ENCODE measurements around the gene DDX56. TPM values are rescaled to one million over a fixed set of nuclear protein-coding genes. Genes with fewer than 3 reads are reported as not detected.
"Not testable (repeated sequence)": the region's sequence is repeated elsewhere in the genome, so short reads cannot be mapped to it uniquely, and the experiment has no call there.

The DDX56 gene
- polyA plus RNA-seq, 1 donor (not counting 4 experiments of a cell fraction or from before 2014, with no cell fraction given): 79.9 TPM

- Histone ChIP-seq H3K4me2 (ENCODE audit: control insufficient read depth, extremely low read depth, insufficient read depth, low read depth, low read length) (no peak overlapping the region), H3K4me3 (ENCODE audit: control insufficient read depth in 2 of 3, extremely low read depth in 1 of 3, insufficient read depth in 2 of 3, low read depth in 1 of 3, low read length in 3 of 3) (no peak overlapping the region), H3K9me3 (ENCODE audit: control insufficient read depth, low read depth, low read length) (no peaks in the 10 kb centered on the region), H4K20me1 (ENCODE audit: control insufficient read depth, extremely low read depth, insufficient read depth, low read length) (no peaks in the 10 kb centered on the region), H3K9ac (ENCODE audit: control insufficient read depth, extremely low read depth, insufficient read depth, low read length) (no peak overlapping the region), H3K36me3 (ENCODE audit: control insufficient read depth in 2 of 2, extremely low read depth in 1 of 2, insufficient read depth in 2 of 2, low read length in 2 of 2) (no peaks in the 10 kb centered on the region), H3K4me1 (ENCODE audit: control insufficient read depth, extremely low read depth, insufficient read depth, low read length) (no peaks in the 10 kb centered on the region), H3K27ac (ENCODE audit: control insufficient read depth, insufficient read depth, low read length) (no peak overlapping the region), H3K27me3 (ENCODE audit: control insufficient read depth, extremely low read depth, insufficient read depth, low read length) (no peaks in the 10 kb centered on the region), H2AFZ (ENCODE audit: control insufficient read depth, low read length) (no peak overlapping the region), H3K9me1 (ENCODE audit: control insufficient read depth, extremely low read depth, insufficient read depth, low read length) (no peaks in the 10 kb centered on the region), H3K79me2 (ENCODE audit: control insufficient read depth, insufficient read depth, low read length) (no peaks in the 10 kb centered on the region)
- FAIRE-seq (no peak), DNase-seq (ENCODE audit: low read depth, low spot score) (no peak)
- dilution Hi-C loops (cut with MboI; ENCODE audit: extremely low pct_ligation_motif_present, low sequenced_read_pairs): no loop called here
- no peak for TF ChIP-seq EZH2 (IDR thresholded peaks at IDR 0.05; ENCODE audit: low read length)
- TF ChIP-seq, protein P1, sequence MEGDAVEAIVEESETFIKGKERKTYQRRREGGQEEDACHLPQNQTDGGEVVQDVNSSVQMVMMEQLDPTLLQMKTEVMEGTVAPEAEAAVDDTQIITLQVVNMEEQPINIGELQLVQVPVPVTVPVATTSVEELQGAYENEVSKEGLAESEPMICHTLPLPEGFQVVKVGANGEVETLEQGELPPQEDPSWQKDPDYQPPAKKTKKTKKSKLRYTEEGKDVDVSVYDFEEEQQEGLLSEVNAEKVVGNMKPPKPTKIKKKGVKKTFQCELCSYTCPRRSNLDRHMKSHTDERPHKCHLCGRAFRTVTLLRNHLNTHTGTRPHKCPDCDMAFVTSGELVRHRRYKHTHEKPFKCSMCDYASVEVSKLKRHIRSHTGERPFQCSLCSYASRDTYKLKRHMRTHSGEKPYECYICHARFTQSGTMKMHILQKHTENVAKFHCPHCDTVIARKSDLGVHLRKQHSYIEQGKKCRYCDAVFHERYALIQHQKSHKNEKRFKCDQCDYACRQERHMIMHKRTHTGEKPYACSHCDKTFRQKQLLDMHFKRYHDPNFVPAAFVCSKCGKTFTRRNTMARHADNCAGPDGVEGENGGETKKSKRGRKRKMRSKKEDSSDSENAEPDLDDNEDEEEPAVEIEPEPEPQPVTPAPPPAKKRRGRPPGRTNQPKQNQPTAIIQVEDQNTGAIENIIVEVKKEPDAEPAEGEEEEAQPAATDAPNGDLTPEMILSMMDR (optimal IDR thresholded peaks at IDR 0.05 in 1 of 3, IDR thresholded peaks at IDR 0.05 in 1 of 3, conservative IDR thresholded peaks at IDR 0.05 in 1 of 3; ENCODE audit: extremely low read depth in 1 of 3, insufficient read depth in 2 of 3, low read length in 3 of 3): no peak
These were observed 18.4 kb downstream of the DDX56 start for GRCh38 chr7:44555350-44555749.

GRCh38 chr7:44552473-44553005, 21.2 kb downstream of the DDX56 start:
- H3K9me1 ChIP-seq (ENCODE audit: control insufficient read depth, extremely low read depth, insufficient read depth, low read length); DNase-seq (ENCODE audit: low read depth, low spot score); H2AFZ ChIP-seq (ENCODE audit: control insufficient read depth, low read length); H3K9me3 ChIP-seq (ENCODE audit: control insufficient read depth, low read depth, low read length); H3K4me2 ChIP-seq (ENCODE audit: control insufficient read depth, extremely low read depth, insufficient read depth, low read depth, low read length); H3K4me1 ChIP-seq (ENCODE audit: control insufficient read depth, extremely low read depth, insufficient read depth, low read length); H3K36me3 ChIP-seq (ENCODE audit: control insufficient read depth in 2 of 2, extremely low read depth in 1 of 2, insufficient read depth in 2 of 2, low read length in 2 of 2); H3K27me3 ChIP-seq (ENCODE audit: control insufficient read depth, extremely low read depth, insufficient read depth, low read length); H3K79me2 ChIP-seq (ENCODE audit: control insufficient read depth, insufficient read depth, low read length); H3K4me3 ChIP-seq (ENCODE audit: control insufficient read depth in 2 of 3, extremely low read depth in 1 of 3, insufficient read depth in 2 of 3, low read depth in 1 of 3, low read length in 3 of 3); H4K20me1 ChIP-seq (ENCODE audit: control insufficient read depth, extremely low read depth, insufficient read depth, low read length); H3K9ac ChIP-seq (ENCODE audit: control insufficient read depth, extremely low read depth, insufficient read depth, low read length); H3K27ac ChIP-seq (ENCODE audit: control insufficient read depth, insufficient read depth, low read length); FAIRE-seq; dilution Hi-C loops (cut with MboI; ENCODE audit: extremely low pct_ligation_motif_present, low sequenced_read_pairs): not testable (repeated sequence)

DNA sequence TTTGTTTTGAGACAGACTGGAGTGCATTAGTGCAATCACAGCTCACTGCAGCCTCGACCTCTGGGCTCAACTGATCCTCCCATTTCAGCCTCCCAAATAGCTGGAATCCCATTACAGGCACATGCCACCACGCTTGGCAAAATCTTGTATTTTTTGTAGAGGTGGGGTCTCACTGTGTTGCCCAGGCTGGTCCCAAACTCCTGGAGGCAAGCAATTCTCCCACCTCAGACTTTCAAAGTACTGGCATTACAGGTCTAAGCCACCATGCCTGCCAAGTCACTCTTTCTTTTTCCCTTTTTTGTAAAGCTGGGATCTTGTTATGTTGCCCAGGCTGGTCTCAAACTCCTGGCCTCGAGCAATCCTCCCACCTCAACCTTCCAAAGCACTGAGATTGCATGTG, 24.3 kb downstream of the DDX56 start:
- no peaks in the 10 kb centered on the region for H4K20me1 ChIP-seq (ENCODE audit: control insufficient read depth, extremely low read depth, insufficient read depth, low read length)
- FAIRE-seq (no peak), DNase-seq (ENCODE audit: low read depth, low spot score) (no peak)
- no peak overlapping the region for H3K4me3 ChIP-seq (ENCODE audit: control insufficient read depth in 2 of 3, extremely low read depth in 1 of 3, insufficient read depth in 2 of 3, low read depth in 1 of 3, low read length in 3 of 3)
- H3K27me3 ChIP-seq (ENCODE audit: control insufficient read depth, extremely low read depth, insufficient read depth, low read length): no peaks in the 10 kb centered on the region
- H2AFZ ChIP-seq (ENCODE audit: control insufficient read depth, low read length): no peak overlapping the region
- H3K36me3 ChIP-seq (ENCODE audit: control insufficient read depth in 2 of 2, extremely low read depth in 1 of 2, insufficient read depth in 2 of 2, low read length in 2 of 2): no peaks in the 10 kb centered on the region
- dilution Hi-C loops (cut with MboI; ENCODE audit: extremely low pct_ligation_motif_present, low sequenced_read_pairs): no loop called here
- no peak overlapping the region for H3K27ac ChIP-seq (ENCODE audit: control insufficient read depth, insufficient read depth, low read length)
- peaks cover 5% of the 10 kb centered on the region for H3K4me1 ChIP-seq (ENCODE audit: control insufficient read depth, extremely low read depth, insufficient read depth, low read length)
- H3K79me2 ChIP-seq (ENCODE audit: control insufficient read depth, insufficient read depth, low read length): no peaks in the 10 kb centered on the region
- TF ChIP-seq, protein P1 (optimal IDR thresholded peaks at IDR 0.05 in 1 of 3, IDR thresholded peaks at IDR 0.05 in 1 of 3, conservative IDR thresholded peaks at IDR 0.05 in 1 of 3; ENCODE audit: extremely low read depth in 1 of 3, insufficient read depth in 2 of 3, low read length in 3 of 3): no peak
- no peak for TF ChIP-seq EZH2 (IDR thresholded peaks at IDR 0.05; ENCODE audit: low read length)
- H3K9ac ChIP-seq (ENCODE audit: control insufficient read depth, extremely low read depth, insufficient read depth, low read length): no peak overlapping the region
- no peaks in the 10 kb centered on the region for H3K9me1 ChIP-seq (ENCODE audit: control insufficient read depth, extremely low read depth, insufficient read depth, low read length)
- no peak overlapping the region for H3K4me2 ChIP-seq (ENCODE audit: control insufficient read depth, extremely low read depth, insufficient read depth, low read depth, low read length)
- no peaks in the 10 kb centered on the region for H3K9me3 ChIP-seq (ENCODE audit: control insufficient read depth, low read depth, low read length)
